Stomach (tissue), 9 donors: ENCODE results near the gene YEATS4. TPM values are rescaled to one million over a fixed set of nuclear protein-coding genes. Genes with fewer than 3 reads are reported as not detected.
A peak's percentile ranks its signal among the peaks of the same experiment; 100 is the strongest.

Experiments
- DNase-seq, 2 donors: peaks; one replicate each; pipeline versions ENCODE4 v3.0.0 to v3.0.0-alpha.2; 2013 to 2019
- H3K27ac ChIP-seq, 5 donors: fragments of 200-600 bp in 4 of 5; sonication (generic) in 4 of 5; one replicate each; pipeline ENCODE4 v1.5.1; 2013 to 2019; ENCODE audit warnings: mild to moderate bottlenecking in 1 of 5, moderate library complexity in 1 of 5
- H3K27me3 ChIP-seq, 3 donors: fragments of 200-600 bp; sonication (generic); one replicate each; pipeline ENCODE4 v1.5.1; 2017 to 2019; ENCODE audit warnings: mixed run types in 1 of 3
- H3K36me3 ChIP-seq, 4 donors: fragments of 200-600 bp; sonication (generic); 1 replicate in 3 of 4; 2 replicates in 1 of 4; pipeline ENCODE4 v1.5.1; 2016 to 2019
- H3K4me1 ChIP-seq, 4 donors: fragments of 200-600 bp; sonication (generic); one replicate each; pipeline ENCODE4 v1.5.1; 2016 to 2019
- H3K4me3 ChIP-seq, 4 donors: fragments of 200-600 bp; sonication (generic) in 3 of 4; one replicate each; pipeline ENCODE4 v1.5.1; 2016 to 2019; ENCODE audit warnings: mild to moderate bottlenecking in 1 of 4
- H3K9me3 ChIP-seq, 4 donors: fragments of 200-600 bp; sonication (generic); one replicate each; pipeline ENCODE4 v1.5.1; 2016 to 2019
- CTCF ChIP-seq, 7 experiments: fragments of 450-650 bp in 4 of 7; fragments of 200-600 bp in 3 of 7; sonication (generic) in 3 of 7; IDR thresholded peaks; one replicate each; pipeline ENCODE4 v1.5.1; 2016 to 2019; ENCODE audit warnings: antibody characterized with exemption in 7 of 7, control low read depth in 2 of 7, mild to moderate bottlenecking in 1 of 7
- EP300 ChIP-seq: sonication (generic); formaldehyde crosslinking; IDR thresholded peaks from one replicate; pipeline ENCODE4 v1.6.1; 2017; ENCODE audit warnings: antibody characterized with exemption
- POLR2A ChIP-seq, 4 donors: fragments of 450-650 bp; IDR thresholded peaks; one replicate each; pipeline ENCODE4 v1.6.1; 2016; ENCODE audit warnings: antibody characterized with exemption in 4 of 4, control low read depth in 2 of 4, mild to moderate bottlenecking in 1 of 4, moderate library complexity in 1 of 4
- POLR2AphosphoS5 ChIP-seq, 3 donors: sonication (generic); formaldehyde crosslinking; IDR thresholded peaks; one replicate each; pipeline ENCODE4 v1.6.1; 2016; ENCODE audit warnings: antibody characterized with exemption in 3 of 3
- WGBS, 5 donors: extraction: QIAGEN DNeasy Blood & Tissue Kit in 3 of 5; methylation state at CpG; one replicate each; pipeline versions ENCODE4 v1.1.5 to v1.1.7; 2013 to 2018; 5-methylcytosine and 5-hydroxymethylcytosine counted together
- intact Hi-C: fragments of 100-400 bp; cut with DNase I; formaldehyde crosslinking; loops from one replicate; pipeline ENCODE4 v1.15.1; 2023; ENCODE audit warnings: low total_unique reads
- polyA plus RNA-seq, 3 donors: library from polyadenylated mRNA; stranded (reverse); fragments of 200-250 nt; gene quantifications; one replicate each; pipeline ENCODE4 v1.2.3, GENCODE V29; 2013
- total RNA-seq, 5 donors: library from RNA; depleted of rRNA; stranded (reverse); fragments of >200 nt; gene quantifications; one replicate each; pipeline versions ENCODE4 v1.1.0 to v1.2.3, GENCODE V29; 2014 to 2016
- donor health status: healthy with polysubstance abuse.
- donor health status: Bipolar disorder and iron deficiency.
- donor health status: healthy.

The YEATS4 gene
- total and polyA plus RNA-seq, 8 donors: 10.3 to 26.8 (median 15.4) TPM; not detected in 1

GRCh38 chr12:69354172-69354555, 5.4 kb upstream of the YEATS4 start:
- Histone ChIP-seq H3K36me3 (peaks cover 0 to 10% (median 4%) of the 10 kb centered on the region in 4 donors), H3K27ac (no peak overlapping the region), H3K27me3 (no peaks in the 10 kb centered on the region), H3K9me3 (no peaks in the 10 kb centered on the region), H3K4me1 (peaks cover 0 to 15% (median 7%) of the 10 kb centered on the region in 4 donors), H3K4me3 (no peak overlapping the region)
- WGBS, 5 donors: 79 to 92% (median 87%) methylated on average over 1 of the region's 1 CpG
- TF ChIP-seq POLR2AphosphoS5 (IDR thresholded peaks at IDR 0.05) (no peak), CTCF (IDR thresholded peaks at IDR 0.05) (no peak), EP300 (no peak), POLR2A (IDR thresholded peaks at IDR 0.05) (no peak)
- intact Hi-C loops: no loop called here
- DNase-seq: no peak

GRCh38 chr12:69354556-69355187, 4.9 kb upstream of the YEATS4 start:
- no peak overlapping the region for H3K4me3 ChIP-seq
- H3K36me3 ChIP-seq: peaks cover 0 to 10% (median 4%) of the 10 kb centered on the region in 4 donors
- H3K9me3 ChIP-seq: no peaks in the 10 kb centered on the region
- TF ChIP-seq POLR2AphosphoS5 (IDR thresholded peaks at IDR 0.05): no peak
- no peak for TF ChIP-seq CTCF (IDR thresholded peaks at IDR 0.05)
- TF ChIP-seq EP300: no peak
- no peak for TF ChIP-seq POLR2A (IDR thresholded peaks at IDR 0.05)
- intact Hi-C loops: no loop called here
- DNase-seq: no peak
- peaks cover 0 to 18% (median 9%) of the 10 kb centered on the region in 4 donors for H3K4me1 ChIP-seq
- no peak overlapping the region for H3K27ac ChIP-seq
- 57 to 88% (median 65%) methylated on average over 1 of the region's 1 CpG for WGBS, 5 donors
- H3K27me3 ChIP-seq: no peaks in the 10 kb centered on the region

- Histone ChIP-seq H3K4me3 (no peak overlapping the region), H3K27ac (no peak overlapping the region), H3K36me3 (peaks cover 0 to 10% (median 4%) of the 10 kb centered on the region in 4 donors), H3K27me3 (no peaks in the 10 kb centered on the region), H3K4me1 (peaks cover 2 to 22% (median 14%) of the 10 kb centered on the region in 4 donors), H3K9me3 (no peaks in the 10 kb centered on the region)
- no peak for TF ChIP-seq EP300
- TF ChIP-seq CTCF (IDR thresholded peaks at IDR 0.05): no peak
- no peak for TF ChIP-seq POLR2A (IDR thresholded peaks at IDR 0.05)
- no peak for TF ChIP-seq POLR2AphosphoS5 (IDR thresholded peaks at IDR 0.05)
- no peak for DNase-seq
- 55 to 73% (median 62%) methylated on average over 2 of the region's 2 CpGs for WGBS, 5 donors
- intact Hi-C loops: no loop called here
Measured at GRCh38 chr12:69355363-69356028, 4.0 kb upstream of the YEATS4 start.

GRCh38 chr12:69360348-69360672, 767 bp downstream of the YEATS4 start:
- peak overlapping the region; percentile 98 to 100 (median 99) for H3K27ac ChIP-seq
- H3K9me3 ChIP-seq: no peaks in the 10 kb centered on the region
- H3K36me3 ChIP-seq: peaks cover 0 to 12% (median 0%) of the 10 kb centered on the region in 4 donors
- no peaks in the 10 kb centered on the region for H3K27me3 ChIP-seq
- TF ChIP-seq POLR2AphosphoS5 (IDR thresholded peaks at IDR 0.05) (no peak), CTCF (IDR thresholded peaks at IDR 0.05) (no peak), EP300 (no peak)
- 2 to 6% (median 4%) methylated on average over 10 of the region's 10 CpGs for WGBS, 5 donors
- no peak for DNase-seq
- intact Hi-C loops: no loop called here
- peak overlapping the region; percentile 79 to 92 (median 82) for H3K4me3 ChIP-seq
- H3K4me1 ChIP-seq: peaks cover 9 to 36% (median 23%) of the 10 kb centered on the region in 4 donors
